ENCODE results near the gene PSMB7. TPM values are rescaled to one million over a fixed set of nuclear protein-coding genes. Genes with fewer than 3 reads are reported as not detected.

PSMB7 gene
- total and polyA plus RNA-seq, 2 of the 13 experiments (the other 11 are each of a cell fraction or from before 2014, with no cell fraction given) = 259 to 291 TPM

DNA sequence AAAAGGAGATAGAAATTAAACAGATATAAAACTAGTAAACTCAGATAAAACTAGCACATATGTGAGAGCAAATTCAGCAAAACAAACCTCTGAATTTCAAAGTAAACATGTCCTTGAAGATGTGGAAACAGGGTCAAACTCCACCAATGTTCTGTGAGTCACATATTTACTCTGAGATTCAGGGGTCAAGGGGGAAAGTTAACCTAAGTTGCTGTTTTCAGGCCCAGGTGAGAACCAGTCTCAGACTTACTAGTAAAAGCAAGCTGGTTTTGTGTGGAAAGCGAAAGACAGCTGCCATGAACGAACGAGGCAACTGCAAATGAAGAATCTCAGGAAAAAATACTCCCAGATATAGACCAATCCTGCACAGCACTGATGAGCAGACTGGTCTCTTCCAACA is 29.0 kb downstream of the PSMB7 start (continued):
- no peak for TF ChIP-seq ZNF724P (CRISPR knock-in tag; IDR thresholded peaks at IDR 0.05; ENCODE audit: borderline replicate concordance)
- TF ChIP-seq, protein P1, sequence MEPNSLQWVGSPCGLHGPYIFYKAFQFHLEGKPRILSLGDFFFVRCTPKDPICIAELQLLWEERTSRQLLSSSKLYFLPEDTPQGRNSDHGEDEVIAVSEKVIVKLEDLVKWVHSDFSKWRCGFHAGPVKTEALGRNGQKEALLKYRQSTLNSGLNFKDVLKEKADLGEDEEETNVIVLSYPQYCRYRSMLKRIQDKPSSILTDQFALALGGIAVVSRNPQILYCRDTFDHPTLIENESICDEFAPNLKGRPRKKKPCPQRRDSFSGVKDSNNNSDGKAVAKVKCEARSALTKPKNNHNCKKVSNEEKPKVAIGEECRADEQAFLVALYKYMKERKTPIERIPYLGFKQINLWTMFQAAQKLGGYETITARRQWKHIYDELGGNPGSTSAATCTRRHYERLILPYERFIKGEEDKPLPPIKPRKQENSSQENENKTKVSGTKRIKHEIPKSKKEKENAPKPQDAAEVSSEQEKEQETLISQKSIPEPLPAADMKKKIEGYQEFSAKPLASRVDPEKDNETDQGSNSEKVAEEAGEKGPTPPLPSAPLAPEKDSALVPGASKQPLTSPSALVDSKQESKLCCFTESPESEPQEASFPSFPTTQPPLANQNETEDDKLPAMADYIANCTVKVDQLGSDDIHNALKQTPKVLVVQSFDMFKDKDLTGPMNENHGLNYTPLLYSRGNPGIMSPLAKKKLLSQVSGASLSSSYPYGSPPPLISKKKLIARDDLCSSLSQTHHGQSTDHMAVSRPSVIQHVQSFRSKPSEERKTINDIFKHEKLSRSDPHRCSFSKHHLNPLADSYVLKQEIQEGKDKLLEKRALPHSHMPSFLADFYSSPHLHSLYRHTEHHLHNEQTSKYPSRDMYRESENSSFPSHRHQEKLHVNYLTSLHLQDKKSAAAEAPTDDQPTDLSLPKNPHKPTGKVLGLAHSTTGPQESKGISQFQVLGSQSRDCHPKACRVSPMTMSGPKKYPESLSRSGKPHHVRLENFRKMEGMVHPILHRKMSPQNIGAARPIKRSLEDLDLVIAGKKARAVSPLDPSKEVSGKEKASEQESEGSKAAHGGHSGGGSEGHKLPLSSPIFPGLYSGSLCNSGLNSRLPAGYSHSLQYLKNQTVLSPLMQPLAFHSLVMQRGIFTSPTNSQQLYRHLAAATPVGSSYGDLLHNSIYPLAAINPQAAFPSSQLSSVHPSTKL (CRISPR knock-in tag; IDR thresholded peaks at IDR 0.05) = peak; percentile 99
- 0 out of 2 replicates have a peak, but pooled peaks have one; percentile 55 for TF ChIP-seq ZBTB3 (CRISPR knock-in tag; IDR thresholded peaks at IDR 0.05; ENCODE audit: borderline replicate concordance, low read depth)
- TF ChIP-seq, protein P2, sequence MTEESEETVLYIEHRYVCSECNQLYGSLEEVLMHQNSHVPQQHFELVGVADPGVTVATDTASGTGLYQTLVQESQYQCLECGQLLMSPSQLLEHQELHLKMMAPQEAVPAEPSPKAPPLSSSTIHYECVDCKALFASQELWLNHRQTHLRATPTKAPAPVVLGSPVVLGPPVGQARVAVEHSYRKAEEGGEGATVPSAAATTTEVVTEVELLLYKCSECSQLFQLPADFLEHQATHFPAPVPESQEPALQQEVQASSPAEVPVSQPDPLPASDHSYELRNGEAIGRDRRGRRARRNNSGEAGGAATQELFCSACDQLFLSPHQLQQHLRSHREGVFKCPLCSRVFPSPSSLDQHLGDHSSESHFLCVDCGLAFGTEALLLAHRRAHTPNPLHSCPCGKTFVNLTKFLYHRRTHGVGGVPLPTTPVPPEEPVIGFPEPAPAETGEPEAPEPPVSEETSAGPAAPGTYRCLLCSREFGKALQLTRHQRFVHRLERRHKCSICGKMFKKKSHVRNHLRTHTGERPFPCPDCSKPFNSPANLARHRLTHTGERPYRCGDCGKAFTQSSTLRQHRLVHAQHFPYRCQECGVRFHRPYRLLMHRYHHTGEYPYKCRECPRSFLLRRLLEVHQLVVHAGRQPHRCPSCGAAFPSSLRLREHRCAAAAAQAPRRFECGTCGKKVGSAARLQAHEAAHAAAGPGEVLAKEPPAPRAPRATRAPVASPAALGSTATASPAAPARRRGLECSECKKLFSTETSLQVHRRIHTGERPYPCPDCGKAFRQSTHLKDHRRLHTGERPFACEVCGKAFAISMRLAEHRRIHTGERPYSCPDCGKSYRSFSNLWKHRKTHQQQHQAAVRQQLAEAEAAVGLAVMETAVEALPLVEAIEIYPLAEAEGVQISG (CRISPR knock-in tag; IDR thresholded peaks at IDR 0.05) = peak; percentile 66
- peak; percentile 83; the same call in 1 of the 2 replicates for TF ChIP-seq HMG20B (CRISPR knock-in tag; conservative IDR thresholded peaks at IDR 0.05)
- TF ChIP-seq ZNF180 (CRISPR knock-in tag; IDR thresholded peaks at IDR 0.05; ENCODE audit: borderline replicate concordance, low read depth) = no peak
- TF ChIP-seq, protein P3, sequence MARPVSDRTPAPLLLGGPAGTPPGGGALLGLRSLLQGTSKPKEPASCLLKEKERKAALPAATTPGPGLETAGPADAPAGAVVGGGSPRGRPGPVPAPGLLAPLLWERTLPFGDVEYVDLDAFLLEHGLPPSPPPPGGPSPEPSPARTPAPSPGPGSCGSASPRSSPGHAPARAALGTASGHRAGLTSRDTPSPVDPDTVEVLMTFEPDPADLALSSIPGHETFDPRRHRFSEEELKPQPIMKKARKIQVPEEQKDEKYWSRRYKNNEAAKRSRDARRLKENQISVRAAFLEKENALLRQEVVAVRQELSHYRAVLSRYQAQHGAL (CRISPR knock-in tag; IDR thresholded peaks at IDR 0.05; ENCODE audit: not compliant biosample characterization) = no peak
- TF ChIP-seq KLF9 (CRISPR knock-in tag; IDR thresholded peaks at IDR 0.05; ENCODE audit: low read depth) = no peak; the same call in 1 of the 2 replicates
- TF ChIP-seq ZFP36 (IDR thresholded peaks at IDR 0.05; ENCODE audit: borderline replicate concordance, low read depth, low read length, partially characterized antibody) = no peak
- TF ChIP-seq GPN1 (CRISPR knock-in tag; IDR thresholded peaks at IDR 0.05; ENCODE audit: borderline replicate concordance) = no peak
- TF ChIP-seq ZNF430 (CRISPR knock-in tag; IDR thresholded peaks at IDR 0.05) = peak; percentile 74
- TF ChIP-seq, protein P4, sequence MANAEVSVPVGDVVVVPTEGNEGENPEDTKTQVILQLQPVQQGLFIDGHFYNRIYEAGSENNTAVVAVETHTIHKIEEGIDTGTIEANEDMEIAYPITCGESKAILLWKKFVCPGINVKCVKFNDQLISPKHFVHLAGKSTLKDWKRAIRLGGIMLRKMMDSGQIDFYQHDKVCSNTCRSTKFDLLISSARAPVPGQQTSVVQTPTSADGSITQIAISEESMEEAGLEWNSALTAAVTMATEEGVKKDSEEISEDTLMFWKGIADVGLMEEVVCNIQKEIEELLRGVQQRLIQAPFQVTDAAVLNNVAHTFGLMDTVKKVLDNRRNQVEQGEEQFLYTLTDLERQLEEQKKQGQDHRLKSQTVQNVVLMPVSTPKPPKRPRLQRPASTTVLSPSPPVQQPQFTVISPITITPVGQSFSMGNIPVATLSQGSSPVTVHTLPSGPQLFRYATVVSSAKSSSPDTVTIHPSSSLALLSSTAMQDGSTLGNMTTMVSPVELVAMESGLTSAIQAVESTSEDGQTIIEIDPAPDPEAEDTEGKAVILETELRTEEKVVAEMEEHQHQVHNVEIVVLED (CRISPR knock-in tag; IDR thresholded peaks at IDR 0.05; ENCODE audit: borderline replicate concordance) = no peak
- TF ChIP-seq, protein P5, sequence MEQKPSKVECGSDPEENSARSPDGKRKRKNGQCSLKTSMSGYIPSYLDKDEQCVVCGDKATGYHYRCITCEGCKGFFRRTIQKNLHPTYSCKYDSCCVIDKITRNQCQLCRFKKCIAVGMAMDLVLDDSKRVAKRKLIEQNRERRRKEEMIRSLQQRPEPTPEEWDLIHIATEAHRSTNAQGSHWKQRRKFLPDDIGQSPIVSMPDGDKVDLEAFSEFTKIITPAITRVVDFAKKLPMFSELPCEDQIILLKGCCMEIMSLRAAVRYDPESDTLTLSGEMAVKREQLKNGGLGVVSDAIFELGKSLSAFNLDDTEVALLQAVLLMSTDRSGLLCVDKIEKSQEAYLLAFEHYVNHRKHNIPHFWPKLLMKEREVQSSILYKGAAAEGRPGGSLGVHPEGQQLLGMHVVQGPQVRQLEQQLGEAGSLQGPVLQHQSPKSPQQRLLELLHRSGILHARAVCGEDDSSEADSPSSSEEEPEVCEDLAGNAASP (CRISPR knock-in tag; IDR thresholded peaks at IDR 0.05; ENCODE audit: borderline replicate concordance) = peak; percentile 98
- TF ChIP-seq ZNF780A (CRISPR knock-in tag; IDR thresholded peaks at IDR 0.05) = no peak
- no peak for TF ChIP-seq CHCHD3 (CRISPR knock-in tag; IDR thresholded peaks at IDR 0.05)
- TF ChIP-seq NFIC (IDR thresholded peaks at IDR 0.05; ENCODE audit: low read length) = peak; percentile 98
- peak; percentile 97 to 99 for TF ChIP-seq EP300 (IDR thresholded peaks at IDR 0.05; ENCODE audit: low read depth in 2 of 2, low read length in 2 of 2)
- TF ChIP-seq EP300 (CRISPR knock-in tag; IDR thresholded peaks at IDR 0.05; ENCODE audit: borderline replicate concordance) = peak; percentile 95
- TF ChIP-seq RCOR2 (CRISPR knock-in tag; IDR thresholded peaks at IDR 0.05) = peak; percentile 86
